HG03097 (cell line): ENCODE results near the gene CASK.
A peak's percentile ranks its signal among the peaks of the same experiment; 100 is the strongest.
"Not testable (repeated sequence)": the region's sequence is repeated elsewhere in the genome, so short reads cannot be mapped to it uniquely, and the experiment has no call there.

Experiments used
- ATAC-seq: cut with Tn5 transposase; IDR thresholded peaks from one replicate; pipeline ENCODE4 v1.9.1; 2021; ENCODE audit not compliant: unreplicated experiment, low FRiP score

The CASK gene

GRCh38 chrX:41529221-41529620, 394.1 kb downstream of the CASK start:
- ATAC-seq, result no peak

GRCh38 chrX:41528784-41529183, 394.6 kb downstream of the CASK start:
- no peak for ATAC-seq

GRCh38 chrX:41526925-41527324, 396.4 kb downstream of the CASK start:
- no peak for ATAC-seq

- ATAC-seq, result no peak
Measured at GRCh38 chrX:41526271-41526670, 397.1 kb downstream of the CASK start.

GRCh38 chrX:41522671-41523070, 400.7 kb downstream of the CASK start:
- no peak for ATAC-seq

- no peak for ATAC-seq
Measured at GRCh38 chrX:41522081-41522480, 401.3 kb downstream of the CASK start.

GRCh38 chrX:41519468-41519867, 403.9 kb downstream of the CASK start:
- ATAC-seq, result no peak

- no peak for ATAC-seq
Measured at GRCh38 chrX:41518841-41519220, 404.5 kb downstream of the CASK start.

GRCh38 chrX:41518127-41518840, 405.1 kb downstream of the CASK start:
- no peak for ATAC-seq

- no peak for ATAC-seq
Measured at GRCh38 chrX:41516999-41517765, 406.2 kb downstream of the CASK start.

- no peak for ATAC-seq
Measured at GRCh38 chrX:41516456-41516855, 406.9 kb downstream of the CASK start.

GRCh38 chrX:41515376-41515775, 408.0 kb downstream of the CASK start:
- no peak for ATAC-seq

- ATAC-seq, result no peak
Measured at GRCh38 chrX:41514179-41514578, 409.2 kb downstream of the CASK start.

GRCh38 chrX:41512853-41513252, 410.5 kb downstream of the CASK start:
- not testable (repeated sequence) for ATAC-seq

GRCh38 chrX:41512394-41512793, 411.0 kb downstream of the CASK start:
- peak; percentile 88 for ATAC-seq

- no peak for ATAC-seq
Measured at GRCh38 chrX:41507919-41508318, 415.4 kb downstream of the CASK start.

- no peak for ATAC-seq
Measured at GRCh38 chrX:41502004-41502403, 421.4 kb downstream of the CASK start.

- ATAC-seq, result no peak
Measured at GRCh38 chrX:41499984-41500383, 423.4 kb downstream of the CASK start.

- no peak for ATAC-seq
Measured at GRCh38 chrX:41499195-41499594, 424.2 kb downstream of the CASK start.

GRCh38 chrX:41491267-41492004, 431.9 kb downstream of the CASK start:
- ATAC-seq, result no peak

- no peak for ATAC-seq
Measured at GRCh38 chrX:41490446-41490845, 432.9 kb downstream of the CASK start.
